ENCODE measurements around the gene MAML1. TPM values are rescaled to one million over a fixed set of nuclear protein-coding genes. Genes with fewer than 3 reads are reported as not detected.
A peak's percentile ranks its signal among the peaks of the same experiment; 100 is the strongest.

The MAML1 gene
- total RNA-seq, 1 experiment from 2014 or later: 42.2 TPM

- H3K27ac Mint-ChIP-seq: no peak overlapping the region; the same call in 1 of the 2 replicates
Measured at GRCh38 chr5:179822444-179822990, 89.9 kb downstream of the MAML1 start.

More at GRCh38 chr5:179822444-179822990, 89.9 kb downstream of the MAML1 start:
- ATAC-seq (no peak), DNase-seq (ENCODE audit: low spot score) (no peak)
- Mint-ChIP-seq H3K9me3 (no peaks in the 10 kb centered on the region), H3K27me3 (ENCODE audit: low read depth) (peaks cover 8% of the 10 kb centered on the region), H3K4me3 (peak overlapping the region; percentile 87), H3K4me1 (peaks cover 33% of the 10 kb centered on the region), H3K36me3 (peaks cover 41% of the 10 kb centered on the region)
- ChIA-PET CTCF (interaction anchor here (0.5 to 1.6 kb wide), 3 partner anchors 11 to 78 kb away, joined by 3 to 10 read pairs (median 4); no protein-coding TSS in a partner anchor), POLR2A (interaction anchor here (0.7 kb wide), 1 partner anchor 90 kb away, joined by 9 read pairs; no protein-coding TSS in a partner anchor)
- TF ChIP-seq ATF1 (CRISPR knock-in tag; IDR thresholded peaks at IDR 0.05): no peak
- TF ChIP-seq, protein P1, sequence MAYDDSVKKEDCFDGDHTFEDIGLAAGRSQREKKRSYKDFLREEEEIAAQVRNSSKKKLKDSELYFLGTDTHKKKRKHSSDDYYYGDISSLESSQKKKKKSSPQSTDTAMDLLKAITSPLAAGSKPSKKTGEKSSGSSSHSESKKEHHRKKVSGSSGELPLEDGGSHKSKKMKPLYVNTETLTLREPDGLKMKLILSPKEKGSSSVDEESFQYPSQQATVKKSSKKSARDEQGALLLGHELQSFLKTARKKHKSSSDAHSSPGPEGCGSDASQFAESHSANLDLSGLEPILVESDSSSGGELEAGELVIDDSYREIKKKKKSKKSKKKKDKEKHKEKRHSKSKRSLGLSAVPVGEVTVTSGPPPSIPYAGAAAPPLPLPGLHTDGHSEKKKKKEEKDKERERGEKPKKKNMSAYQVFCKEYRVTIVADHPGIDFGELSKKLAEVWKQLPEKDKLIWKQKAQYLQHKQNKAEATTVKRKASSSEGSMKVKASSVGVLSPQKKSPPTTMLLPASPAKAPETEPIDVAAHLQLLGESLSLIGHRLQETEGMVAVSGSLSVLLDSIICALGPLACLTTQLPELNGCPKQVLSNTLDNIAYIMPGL (CRISPR knock-in tag; IDR thresholded peaks at IDR 0.05): no peak
- TF ChIP-seq, protein P2, sequence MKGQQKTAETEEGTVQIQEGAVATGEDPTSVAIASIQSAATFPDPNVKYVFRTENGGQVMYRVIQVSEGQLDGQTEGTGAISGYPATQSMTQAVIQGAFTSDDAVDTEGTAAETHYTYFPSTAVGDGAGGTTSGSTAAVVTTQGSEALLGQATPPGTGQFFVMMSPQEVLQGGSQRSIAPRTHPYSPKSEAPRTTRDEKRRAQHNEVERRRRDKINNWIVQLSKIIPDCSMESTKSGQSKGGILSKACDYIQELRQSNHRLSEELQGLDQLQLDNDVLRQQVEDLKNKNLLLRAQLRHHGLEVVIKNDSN (CRISPR knock-in tag; IDR thresholded peaks at IDR 0.05): no peak
- TF ChIP-seq, protein P3, sequence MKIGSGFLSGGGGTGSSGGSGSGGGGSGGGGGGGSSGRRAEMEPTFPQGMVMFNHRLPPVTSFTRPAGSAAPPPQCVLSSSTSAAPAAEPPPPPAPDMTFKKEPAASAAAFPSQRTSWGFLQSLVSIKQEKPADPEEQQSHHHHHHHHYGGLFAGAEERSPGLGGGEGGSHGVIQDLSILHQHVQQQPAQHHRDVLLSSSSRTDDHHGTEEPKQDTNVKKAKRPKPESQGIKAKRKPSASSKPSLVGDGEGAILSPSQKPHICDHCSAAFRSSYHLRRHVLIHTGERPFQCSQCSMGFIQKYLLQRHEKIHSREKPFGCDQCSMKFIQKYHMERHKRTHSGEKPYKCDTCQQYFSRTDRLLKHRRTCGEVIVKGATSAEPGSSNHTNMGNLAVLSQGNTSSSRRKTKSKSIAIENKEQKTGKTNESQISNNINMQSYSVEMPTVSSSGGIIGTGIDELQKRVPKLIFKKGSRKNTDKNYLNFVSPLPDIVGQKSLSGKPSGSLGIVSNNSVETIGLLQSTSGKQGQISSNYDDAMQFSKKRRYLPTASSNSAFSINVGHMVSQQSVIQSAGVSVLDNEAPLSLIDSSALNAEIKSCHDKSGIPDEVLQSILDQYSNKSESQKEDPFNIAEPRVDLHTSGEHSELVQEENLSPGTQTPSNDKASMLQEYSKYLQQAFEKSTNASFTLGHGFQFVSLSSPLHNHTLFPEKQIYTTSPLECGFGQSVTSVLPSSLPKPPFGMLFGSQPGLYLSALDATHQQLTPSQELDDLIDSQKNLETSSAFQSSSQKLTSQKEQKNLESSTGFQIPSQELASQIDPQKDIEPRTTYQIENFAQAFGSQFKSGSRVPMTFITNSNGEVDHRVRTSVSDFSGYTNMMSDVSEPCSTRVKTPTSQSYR (CRISPR knock-in tag; IDR thresholded peaks at IDR 0.05): no peak
- TF ChIP-seq GRHL2 (CRISPR knock-in tag; IDR thresholded peaks at IDR 0.05; ENCODE audit: insufficient replicate concordance, severe bottlenecking): no peak
- TF ChIP-seq, protein P4, sequence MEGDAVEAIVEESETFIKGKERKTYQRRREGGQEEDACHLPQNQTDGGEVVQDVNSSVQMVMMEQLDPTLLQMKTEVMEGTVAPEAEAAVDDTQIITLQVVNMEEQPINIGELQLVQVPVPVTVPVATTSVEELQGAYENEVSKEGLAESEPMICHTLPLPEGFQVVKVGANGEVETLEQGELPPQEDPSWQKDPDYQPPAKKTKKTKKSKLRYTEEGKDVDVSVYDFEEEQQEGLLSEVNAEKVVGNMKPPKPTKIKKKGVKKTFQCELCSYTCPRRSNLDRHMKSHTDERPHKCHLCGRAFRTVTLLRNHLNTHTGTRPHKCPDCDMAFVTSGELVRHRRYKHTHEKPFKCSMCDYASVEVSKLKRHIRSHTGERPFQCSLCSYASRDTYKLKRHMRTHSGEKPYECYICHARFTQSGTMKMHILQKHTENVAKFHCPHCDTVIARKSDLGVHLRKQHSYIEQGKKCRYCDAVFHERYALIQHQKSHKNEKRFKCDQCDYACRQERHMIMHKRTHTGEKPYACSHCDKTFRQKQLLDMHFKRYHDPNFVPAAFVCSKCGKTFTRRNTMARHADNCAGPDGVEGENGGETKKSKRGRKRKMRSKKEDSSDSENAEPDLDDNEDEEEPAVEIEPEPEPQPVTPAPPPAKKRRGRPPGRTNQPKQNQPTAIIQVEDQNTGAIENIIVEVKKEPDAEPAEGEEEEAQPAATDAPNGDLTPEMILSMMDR (IDR thresholded peaks at IDR 0.05): no peak
- TF ChIP-seq IRF1 (CRISPR knock-in tag; IDR thresholded peaks at IDR 0.05): no peak
- no peak for TF ChIP-seq NFE2L1 (CRISPR knock-in tag; IDR thresholded peaks at IDR 0.05)
- TF ChIP-seq, protein P5, sequence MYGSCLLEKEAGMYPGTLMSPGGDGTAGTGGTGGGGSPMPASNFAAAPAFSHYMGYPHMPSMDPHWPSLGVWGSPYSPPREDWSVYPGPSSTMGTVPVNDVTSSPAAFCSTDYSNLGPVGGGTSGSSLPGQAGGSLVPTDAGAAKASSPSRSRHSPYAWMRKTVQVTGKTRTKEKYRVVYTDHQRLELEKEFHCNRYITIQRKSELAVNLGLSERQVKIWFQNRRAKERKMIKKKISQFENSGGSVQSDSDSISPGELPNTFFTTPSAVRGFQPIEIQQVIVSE (CRISPR knock-in tag; IDR thresholded peaks at IDR 0.05; ENCODE audit: borderline replicate concordance): no peak
- TF ChIP-seq, protein P6, sequence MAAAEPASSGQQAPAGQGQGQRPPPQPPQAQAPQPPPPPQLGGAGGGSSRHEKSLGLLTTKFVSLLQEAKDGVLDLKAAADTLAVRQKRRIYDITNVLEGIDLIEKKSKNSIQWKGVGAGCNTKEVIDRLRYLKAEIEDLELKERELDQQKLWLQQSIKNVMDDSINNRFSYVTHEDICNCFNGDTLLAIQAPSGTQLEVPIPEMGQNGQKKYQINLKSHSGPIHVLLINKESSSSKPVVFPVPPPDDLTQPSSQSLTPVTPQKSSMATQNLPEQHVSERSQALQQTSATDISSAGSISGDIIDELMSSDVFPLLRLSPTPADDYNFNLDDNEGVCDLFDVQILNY (CRISPR knock-in tag; IDR thresholded peaks at IDR 0.05): no peak

All from WTC11 (cell line).